Psoas muscle (tissue), 8 donors: ENCODE results near the gene SDSL. TPM values are rescaled to one million over a fixed set of nuclear protein-coding genes. Genes with fewer than 3 reads are reported as not detected.

Experiments
- ATAC-seq, 4 donors: fragments of 200-7000 bp; cut with Tn5 transposase; one replicate each; pipeline ENCODE4 v1.9.1; 2020; ENCODE audit warnings: moderate library complexity in 3 of 4, mild to moderate bottlenecking in 2 of 4
- DNase-seq, 2 donors: peaks; one replicate each; pipeline ENCODE4 v3.0.0-alpha.2; 2020
- H3K27ac ChIP-seq: fragments of 200-600 bp; one replicate; pipeline ENCODE4 v1.8.0; 2022
- H3K27me3 ChIP-seq, 3 donors: fragments of 200-600 bp in 1 of 3; one replicate each; pipeline versions ENCODE4 v1.6.1 to v1.8.0; 2013 to 2022; ENCODE audit warnings: low read length in 2 of 3, mild to moderate bottlenecking in 2 of 3, moderate library complexity in 1 of 3; ENCODE audit not compliant: insufficient read depth in 3 of 3
- H3K36me3 ChIP-seq, 2 donors: fragments of 200-600 bp in 1 of 2; one replicate each; pipeline versions ENCODE4 v1.6.1 to v1.8.0; 2013 to 2022; ENCODE audit warnings: low read depth in 1 of 2, mild to moderate bottlenecking in 1 of 2, moderate library complexity in 1 of 2; ENCODE audit not compliant: insufficient read depth in 1 of 2
- H3K4me1 ChIP-seq: fragments of 200-600 bp; one replicate; pipeline ENCODE4 v1.8.0; 2022
- H3K4me3 ChIP-seq: fragments of 200-600 bp; one replicate; pipeline ENCODE4 v1.8.0; 2022; ENCODE audit warnings: mild to moderate bottlenecking
- H3K9me3 ChIP-seq: fragments of 200-600 bp; one replicate; pipeline ENCODE4 v1.8.0; 2022
- WGBS, 3 donors: extraction: QIAGEN DNeasy Blood & Tissue Kit; methylation state at CpG; one replicate each; pipeline versions ENCODE4 v1.1.6 to v1.1.7; 2013; 5-methylcytosine and 5-hydroxymethylcytosine counted together
- intact Hi-C, 2 donors: fragments of 100-400 bp; cut with DNase I; formaldehyde crosslinking; loops; one replicate each; pipeline versions ENCODE4 v1.11.0 to v1.14.2; 2022
- polyA plus RNA-seq, 3 donors: library from polyadenylated mRNA; stranded (reverse); fragments of 200-250 nt; gene quantifications; one replicate each; pipeline ENCODE4 v1.2.3, GENCODE V29; 2013
- total RNA-seq, 4 donors: library from RNA; stranded (reverse); fragmentation: NEBNext Ultra II Directional in 2 of 4; extraction: Animal tissue kit (Norgen Biotek cat#: 25700) in 2 of 4; gene quantifications; one replicate each; pipeline versions ENCODE4 v1.2.1 to v1.2.4, GENCODE V29; 2021 to 2023
- TF ChIP-seq, protein P1 (sequence below): fragments of 200-600 bp; IDR thresholded peaks from one replicate; pipeline ENCODE4 v1.8.0; 2022; ENCODE audit warnings: antibody characterized with exemption
- donor health status: healthy with polysubstance abuse.
- donor health status: DM: no; HTN: no; CAD: no; lungs with moderate emphysema.
- donor health status: Bipolar disorder and iron deficiency.
- donor health status: healthy.
- donor health status: DM: yes; HTN: yes; CAD: no.
- donor health status: DM: no; HTN: no; CAD: no.
- donor health status: DM: no; HTN: no; CAD: no.
- donor health status: DM: yes; HTN: yes; CAD: no.

The SDSL gene
- total and polyA plus RNA-seq, 7 donors: 0.48 to 6.0 (median 0.97) TPM

DNA sequence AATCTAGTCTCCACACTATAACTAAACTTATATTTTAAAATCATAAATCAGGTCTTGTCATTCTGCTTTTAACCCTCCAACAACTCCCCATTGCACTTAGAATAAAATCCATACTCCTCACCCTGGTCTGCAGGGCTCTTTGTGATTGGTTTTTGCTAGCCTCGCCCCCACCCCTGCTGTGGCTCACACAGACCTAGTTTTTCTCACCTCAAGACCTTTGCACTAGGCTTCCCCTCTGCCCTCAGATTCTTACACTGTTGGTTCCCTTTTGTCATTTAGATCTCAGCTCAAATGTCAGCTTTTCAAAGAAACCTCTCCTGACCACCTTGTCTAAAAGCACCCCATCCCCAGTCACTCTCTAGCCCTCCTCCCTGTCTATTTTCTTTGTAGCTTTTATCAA is 60.2 kb downstream of the SDSL start:
- H3K36me3 ChIP-seq: no peaks in the 10 kb centered on the region
- TF ChIP-seq, protein P1, sequence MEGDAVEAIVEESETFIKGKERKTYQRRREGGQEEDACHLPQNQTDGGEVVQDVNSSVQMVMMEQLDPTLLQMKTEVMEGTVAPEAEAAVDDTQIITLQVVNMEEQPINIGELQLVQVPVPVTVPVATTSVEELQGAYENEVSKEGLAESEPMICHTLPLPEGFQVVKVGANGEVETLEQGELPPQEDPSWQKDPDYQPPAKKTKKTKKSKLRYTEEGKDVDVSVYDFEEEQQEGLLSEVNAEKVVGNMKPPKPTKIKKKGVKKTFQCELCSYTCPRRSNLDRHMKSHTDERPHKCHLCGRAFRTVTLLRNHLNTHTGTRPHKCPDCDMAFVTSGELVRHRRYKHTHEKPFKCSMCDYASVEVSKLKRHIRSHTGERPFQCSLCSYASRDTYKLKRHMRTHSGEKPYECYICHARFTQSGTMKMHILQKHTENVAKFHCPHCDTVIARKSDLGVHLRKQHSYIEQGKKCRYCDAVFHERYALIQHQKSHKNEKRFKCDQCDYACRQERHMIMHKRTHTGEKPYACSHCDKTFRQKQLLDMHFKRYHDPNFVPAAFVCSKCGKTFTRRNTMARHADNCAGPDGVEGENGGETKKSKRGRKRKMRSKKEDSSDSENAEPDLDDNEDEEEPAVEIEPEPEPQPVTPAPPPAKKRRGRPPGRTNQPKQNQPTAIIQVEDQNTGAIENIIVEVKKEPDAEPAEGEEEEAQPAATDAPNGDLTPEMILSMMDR: no peak
- no peak for ATAC-seq
- H3K27ac ChIP-seq: no peak overlapping the region
- no peaks in the 10 kb centered on the region for H3K4me1 ChIP-seq
- peaks cover 2 to 86% (median 27%) of the 10 kb centered on the region in 3 donors for H3K27me3 ChIP-seq
- intact Hi-C loops: no loop called here
- DNase-seq: no peak
- WGBS, 3 donors: 9 to 12% (median 10%) methylated on average over 1 of the region's 1 CpG
- no peak overlapping the region for H3K4me3 ChIP-seq
- H3K9me3 ChIP-seq: no peaks in the 10 kb centered on the region

DNA sequence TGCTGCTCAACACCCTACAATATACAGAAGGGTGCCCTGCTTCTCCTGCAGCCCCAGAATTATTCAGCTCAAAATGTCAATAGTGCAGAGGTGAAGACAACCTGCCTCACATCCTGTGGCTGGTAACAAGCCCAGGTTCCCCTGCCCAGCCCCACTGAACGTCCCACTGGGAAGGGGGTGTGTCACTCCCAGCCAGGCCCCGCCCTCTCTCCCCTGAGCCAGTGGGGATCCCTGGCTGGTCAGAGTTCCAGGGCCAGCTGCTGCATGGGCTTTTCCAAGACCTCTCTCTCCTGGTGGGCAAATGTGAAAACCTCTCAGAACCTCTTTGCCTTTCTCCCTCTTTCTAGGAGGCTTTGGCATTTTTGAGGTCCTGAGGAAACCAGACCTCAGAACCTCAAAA is 63.1 kb downstream of the SDSL start:
- TF ChIP-seq, protein P1: no peak
- intact Hi-C loops: no loop called here
- no peak overlapping the region for H3K27ac ChIP-seq
- no peaks in the 10 kb centered on the region for H3K9me3 ChIP-seq
- no peak for DNase-seq
- H3K36me3 ChIP-seq: no peaks in the 10 kb centered on the region
- 0 to 5% (median 0%) methylated on average over 2 of the region's 2 CpGs for WGBS, 3 donors
- H3K4me3 ChIP-seq: no peak overlapping the region
- ATAC-seq: no peak
- peaks cover 2 to 72% (median 9%) of the 10 kb centered on the region in 3 donors for H3K27me3 ChIP-seq
- H3K4me1 ChIP-seq: no peaks in the 10 kb centered on the region

DNA sequence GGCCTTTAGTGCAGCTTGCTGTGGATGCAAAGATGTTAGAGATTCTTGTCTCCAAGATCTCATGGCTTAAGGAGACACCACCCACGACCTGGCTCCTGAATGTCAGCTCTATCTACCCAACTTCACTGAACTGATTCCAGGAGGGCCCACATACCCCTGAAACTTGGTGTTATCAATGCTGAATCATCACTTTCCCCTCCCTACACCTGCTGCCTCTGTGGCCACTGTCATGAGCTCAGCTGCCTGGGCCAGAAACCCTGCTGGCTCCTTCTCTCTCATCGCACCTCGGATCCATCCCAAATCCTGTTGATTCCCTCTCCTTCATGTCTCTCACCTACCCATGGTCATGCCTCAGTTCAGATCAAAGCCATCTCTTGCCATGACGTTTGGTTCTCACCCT is 64.5 kb downstream of the SDSL start:
- H3K27me3 ChIP-seq: peaks cover 2 to 58% (median 9%) of the 10 kb centered on the region in 3 donors
- DNase-seq (no peak), ATAC-seq (no peak)
- H3K36me3 ChIP-seq: no peaks in the 10 kb centered on the region
- WGBS, 3 donors: 32 to 36% (median 33%) methylated on average over 4 of the region's 4 CpGs
- H3K27ac ChIP-seq: no peak overlapping the region
- H3K4me1 ChIP-seq: no peaks in the 10 kb centered on the region
- TF ChIP-seq, protein P1: no peak
- intact Hi-C loops: no loop called here
- H3K4me3 ChIP-seq: no peak overlapping the region
- no peaks in the 10 kb centered on the region for H3K9me3 ChIP-seq

Other genes starting within 250 kb of the SDSL start
- 10 to 100 TPM; 61.9 to 93.5 (median 81.5) TPM for gene DDX54, start 236.9 kb upstream of the SDSL start, total RNA-seq
- gene DDX54, start 236.9 kb upstream of the SDSL start, polyA plus RNA-seq: 10 to 100 TPM; 53.6 to 88.7 (median 53.7) TPM
- gene RITA1, start 236.7 kb upstream of the SDSL start, total RNA-seq: 10 to 100 TPM; 13.0 to 19.4 (median 14.7) TPM
- 10 to 100 TPM; 13.7 to 28.5 (median 15.5) TPM for gene RITA1, start 236.7 kb upstream of the SDSL start, polyA plus RNA-seq
- 10 to 100 TPM; 24.9 to 36.2 (median 27.0) TPM for gene TPCN1, start 200.9 kb upstream of the SDSL start, total RNA-seq
- gene TPCN1, start 200.9 kb upstream of the SDSL start, polyA plus RNA-seq: 10 to 100 TPM in 2 of 3 donors, 1 to 10 TPM in 1; 7.6 to 33.7 (median 18.2) TPM
- gene SLC8B1, start 87.3 kb upstream of the SDSL start, total RNA-seq: 10 to 100 TPM in 1 of 4 donors, 1 to 10 TPM in 3; 7.6 to 10.3 (median 9.5) TPM
- gene SLC8B1, start 87.3 kb upstream of the SDSL start, polyA plus RNA-seq: 1 to 10 TPM; 5.7 to 9.6 (median 5.7) TPM
- 10 to 100 TPM; 15.7 to 21.4 (median 20.1) TPM for gene PLBD2, start 63.8 kb upstream of the SDSL start, total RNA-seq
- gene PLBD2, start 63.8 kb upstream of the SDSL start, polyA plus RNA-seq: 10 to 100 TPM in 1 of 3 donors, 1 to 10 TPM in 2; 5.2 to 14.0 (median 8.3) TPM
- gene SDS, start 18.5 kb upstream of the SDSL start, total RNA-seq: under 1 TPM in 2 of 4 donors, not detected in 2; 0.63 to 0.91 TPM
- gene SDS, start 18.5 kb upstream of the SDSL start, polyA plus RNA-seq: under 1 TPM in 2 of 3 donors, not detected in 1; 0.05 to 0.13 TPM
- gene LHX5, start 49.5 kb downstream of the SDSL start, total RNA-seq: not detected
- not detected for gene LHX5, start 49.5 kb downstream of the SDSL start, polyA plus RNA-seq